CD4-positive, CD25-positive, alpha-beta regulatory T cell (primary cell): ENCODE measurements around the gene ACER3. TPM values are rescaled to one million over a fixed set of nuclear protein-coding genes. Genes with fewer than 3 reads are reported as not detected.
"Not testable (repeated sequence)": the region's sequence is repeated elsewhere in the genome, so short reads cannot be mapped to it uniquely, and the experiment has no call there.

Source experiments
- ATAC-seq, 2 donors: fragments of 150-1000 bp; cut with Tn5 transposase; one replicate each; pipeline ENCODE4 v1.10.0; 2021; ENCODE audit warnings: low read depth in 2 of 2, moderate number of reproducible peaks in 2 of 2, moderate library complexity in 1 of 2
- DNase-seq, 3 donors: peaks; one replicate each; pipeline versions ENCODE4 v3.0.0 to v3.0.0-alpha.2; 2012 to 2022; ENCODE audit warnings: mixed read lengths in 1 of 3
- H3K27ac ChIP-seq: one replicate; pipeline ENCODE4 v1.7.0; 2013; ENCODE audit warnings: mild to moderate bottlenecking, low read length; ENCODE audit not compliant: insufficient read depth, poor library complexity, severe bottlenecking
- H3K27me3 ChIP-seq: one replicate; pipeline ENCODE4 v1.7.0; 2013; ENCODE audit warnings: low read length; ENCODE audit not compliant: control insufficient read depth, insufficient read depth
- H3K36me3 ChIP-seq: one replicate; pipeline ENCODE4 v1.7.0; 2013; ENCODE audit warnings: mild to moderate bottlenecking, low read length, moderate library complexity; ENCODE audit not compliant: control insufficient read depth, insufficient read depth
- H3K4me1 ChIP-seq: 2 replicates; pipeline ENCODE4 v1.7.0; 2013; ENCODE audit warnings: mild to moderate bottlenecking, low read length; ENCODE audit not compliant: insufficient read depth, control insufficient read depth, poor library complexity, severe bottlenecking
- H3K4me3 ChIP-seq: one replicate; pipeline ENCODE4 v1.7.0; 2013; ENCODE audit warnings: low read depth, mild to moderate bottlenecking, low read length, moderate library complexity
- H3K9me3 ChIP-seq, 2 experiments: 1 replicate in 1 of 2; 2 replicates in 1 of 2; pipeline ENCODE4 v1.7.0; 2013; ENCODE audit warnings: low read length in 2 of 2, mild to moderate bottlenecking in 1 of 2, moderate library complexity in 1 of 2; ENCODE audit not compliant: control insufficient read depth in 2 of 2
- H3K27ac Mint-ChIP-seq, 3 donors: one replicate each; pipeline ENCODE4 v1.8.0; 2020 to 2022; ENCODE audit warnings: mild to moderate bottlenecking in 3 of 3, mixed read lengths in 3 of 3, moderate library complexity in 2 of 3
- H3K27me3 Mint-ChIP-seq: one replicate; pipeline ENCODE4 v1.8.0; 2022; ENCODE audit warnings: mild to moderate bottlenecking, mixed read lengths
- H3K36me3 Mint-ChIP-seq: one replicate; pipeline ENCODE4 v1.8.0; 2020; ENCODE audit warnings: mixed read lengths
- H3K4me1 Mint-ChIP-seq, 4 donors: one replicate each; pipeline ENCODE4 v1.8.0; 2020 to 2022; ENCODE audit warnings: mixed read lengths in 4 of 4, mild to moderate bottlenecking in 1 of 4
- H3K4me3 Mint-ChIP-seq, 4 donors: one replicate each; pipeline ENCODE4 v1.8.0; 2020 to 2022; ENCODE audit warnings: mild to moderate bottlenecking in 4 of 4, mixed read lengths in 4 of 4, moderate library complexity in 3 of 4
- H3K9me3 Mint-ChIP-seq, 7 donors: one replicate each; pipeline ENCODE4 v1.8.0; 2020 to 2022; ENCODE audit warnings: mixed read lengths in 7 of 7, mild to moderate bottlenecking in 3 of 7, moderate library complexity in 2 of 7
- polyA plus RNA-seq, 4 donors: library from polyadenylated mRNA; unstranded; fragments of 300-500 nt; fragmentation: Illumina TruSeq; gene quantifications; one replicate each; pipeline ENCODE4 v1.2.3, GENCODE V29; 2021
- total RNA-seq: library from RNA; stranded (reverse); gene quantifications from one replicate; pipeline ENCODE4 v1.2.3, GENCODE V29; 2022

Gene ACER3
- total and polyA plus RNA-seq, 5 donors from 2014 or later, result 2.6 to 11.8 (median 4.4) TPM

DNA sequence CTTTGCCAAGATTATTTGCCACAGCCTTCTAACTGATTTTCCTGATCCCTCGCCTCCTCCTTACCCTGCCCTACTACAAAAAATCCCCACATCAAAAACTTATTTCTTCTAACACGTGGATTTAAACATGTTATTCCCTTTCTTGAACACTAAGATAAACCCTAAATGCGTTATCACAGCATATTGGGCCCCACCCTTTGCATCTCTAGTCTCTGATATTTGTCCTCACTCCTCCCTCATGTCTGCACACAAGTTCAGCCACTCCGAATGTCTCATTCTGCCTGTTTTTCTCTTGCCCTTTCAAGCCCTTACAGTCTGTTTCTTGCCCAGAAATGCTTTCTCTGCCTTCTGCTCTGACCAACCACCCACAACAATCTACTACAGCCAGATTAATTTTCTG lies 10.6 kb upstream of the ACER3 start:
- no peaks in the 10 kb centered on the region for H3K36me3 Mint-ChIP-seq
- Histone ChIP-seq H3K9me3 (no peaks in the 10 kb centered on the region), H3K27me3 (peaks cover 12% of the 10 kb centered on the region), H3K4me3 (no peak overlapping the region), H3K36me3 (no peaks in the 10 kb centered on the region), H3K4me1 (no peaks in the 10 kb centered on the region), H3K27ac (no peak overlapping the region)
- no peak for ATAC-seq
- H3K27me3 Mint-ChIP-seq, result peaks cover 18% of the 10 kb centered on the region
- H3K4me3 Mint-ChIP-seq, result no peak overlapping the region
- no peak for DNase-seq
- H3K4me1 Mint-ChIP-seq, result no peaks in the 10 kb centered on the region
- no peaks in the 10 kb centered on the region for H3K9me3 Mint-ChIP-seq
- no peak overlapping the region for H3K27ac Mint-ChIP-seq

DNA sequence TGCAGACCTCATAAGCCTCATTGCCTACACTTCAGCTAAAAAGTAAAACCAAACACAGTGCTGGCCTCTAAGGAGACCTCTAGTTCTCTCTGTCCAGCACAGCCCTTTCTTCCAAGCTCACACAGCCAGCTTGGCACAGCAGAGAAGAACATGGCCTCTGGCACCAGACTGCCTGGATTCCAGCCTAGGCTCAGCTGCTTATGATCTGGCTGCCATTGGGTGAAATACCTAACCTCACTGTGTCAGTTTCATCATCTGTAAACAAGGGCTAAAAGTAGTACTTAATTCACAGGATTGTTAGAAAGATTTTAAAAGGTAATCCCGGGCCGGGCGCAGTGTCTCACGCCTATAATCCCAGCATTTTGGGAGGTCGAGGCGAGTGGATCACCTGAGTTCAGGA lies 9.9 kb upstream of the ACER3 start:
- H3K27ac Mint-ChIP-seq, result no peak overlapping the region
- H3K36me3 ChIP-seq, result no peaks in the 10 kb centered on the region
- peaks cover 12% of the 10 kb centered on the region for H3K27me3 ChIP-seq
- no peak overlapping the region for H3K4me3 ChIP-seq
- H3K4me1 Mint-ChIP-seq, result no peaks in the 10 kb centered on the region
- peaks cover 18% of the 10 kb centered on the region for H3K27me3 Mint-ChIP-seq
- no peaks in the 10 kb centered on the region for H3K4me1 ChIP-seq
- ATAC-seq, result no peak
- no peaks in the 10 kb centered on the region for H3K36me3 Mint-ChIP-seq
- DNase-seq, result no peak
- H3K9me3 ChIP-seq, result no peaks in the 10 kb centered on the region
- no peak overlapping the region for H3K27ac ChIP-seq
- no peak overlapping the region for H3K4me3 Mint-ChIP-seq
- H3K9me3 Mint-ChIP-seq, result no peaks in the 10 kb centered on the region

DNA sequence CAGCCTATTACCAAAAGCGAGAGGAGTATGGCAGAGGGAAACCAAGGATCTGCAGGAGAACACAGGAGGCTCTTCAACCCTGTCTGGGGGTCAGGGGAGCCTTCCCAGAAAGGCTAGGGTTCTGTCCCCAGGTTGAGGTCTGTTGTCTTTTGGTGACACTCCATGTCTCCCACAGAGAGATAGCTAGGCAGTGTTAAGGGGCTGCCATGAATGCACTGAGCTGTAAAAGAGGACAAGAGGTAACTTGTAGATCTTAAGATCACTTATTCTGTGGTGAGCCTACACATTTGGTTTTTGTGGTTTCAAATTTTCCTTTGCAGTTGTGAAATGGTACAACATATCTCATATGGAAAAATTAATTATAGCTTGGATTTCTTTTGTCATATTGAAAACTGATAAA lies 6.0 kb upstream of the ACER3 start:
- no peaks in the 10 kb centered on the region for H3K4me1 ChIP-seq
- no peak overlapping the region for H3K4me3 Mint-ChIP-seq
- no peaks in the 10 kb centered on the region for H3K9me3 ChIP-seq

DNA sequence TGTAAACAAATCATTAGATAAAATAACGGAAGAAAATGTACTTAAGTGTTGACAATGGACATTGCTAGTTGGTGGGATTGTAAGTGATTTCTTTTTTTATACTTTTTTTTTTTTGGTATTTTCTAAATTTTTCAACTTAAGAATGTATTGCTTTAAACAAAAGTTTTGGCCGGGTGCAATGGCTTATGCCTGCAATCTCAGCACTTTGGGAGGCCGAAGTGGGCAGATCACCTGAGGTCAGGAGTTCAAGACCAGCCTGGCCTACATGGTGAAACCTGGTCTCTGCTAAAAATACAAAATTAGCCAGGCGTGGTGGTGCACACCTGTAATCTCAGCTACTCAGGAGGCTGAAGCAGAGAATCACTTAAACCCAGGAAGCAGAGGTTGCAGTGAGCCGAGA lies 5.0 kb upstream of the ACER3 start:
- not testable (repeated sequence) for H3K27ac ChIP-seq, H3K27me3 ChIP-seq, H3K36me3 Mint-ChIP-seq, H3K4me3 Mint-ChIP-seq, DNase-seq, H3K27ac Mint-ChIP-seq, H3K9me3 Mint-ChIP-seq, H3K4me1 Mint-ChIP-seq, H3K4me3 ChIP-seq, H3K27me3 Mint-ChIP-seq, H3K36me3 ChIP-seq, H3K9me3 ChIP-seq, H3K4me1 ChIP-seq, ATAC-seq

More for the DNA sequence above, 6.0 kb upstream of the ACER3 start:
- Mint-ChIP-seq H3K36me3 (no peaks in the 10 kb centered on the region), H3K4me1 (peaks cover 0 to 2% (median 0%) of the 10 kb centered on the region in 4 donors), H3K9me3 (no peaks in the 10 kb centered on the region), H3K27me3 (no peaks in the 10 kb centered on the region), H3K27ac (no peak overlapping the region)
- DNase-seq (no peak), ATAC-seq (no peak)
- Histone ChIP-seq H3K27me3 (peaks cover 7% of the 10 kb centered on the region), H3K27ac (no peak overlapping the region), H3K36me3 (no peaks in the 10 kb centered on the region), H3K4me3 (no peak overlapping the region)

- ATAC-seq (no peak), DNase-seq (no peak)
- Mint-ChIP-seq H3K4me3 (no peak overlapping the region), H3K36me3 (no peaks in the 10 kb centered on the region), H3K4me1 (peaks cover 0 to 8% (median 0%) of the 10 kb centered on the region in 4 donors), H3K9me3 (no peaks in the 10 kb centered on the region), H3K27ac (no peak overlapping the region), H3K27me3 (no peaks in the 10 kb centered on the region)
- Histone ChIP-seq H3K36me3 (no peaks in the 10 kb centered on the region), H3K27me3 (peaks cover 2% of the 10 kb centered on the region), H3K4me1 (peaks cover 8% of the 10 kb centered on the region), H3K4me3 (no peak overlapping the region), H3K9me3 (no peaks in the 10 kb centered on the region), H3K27ac (no peak overlapping the region)
Measured at GRCh38 chr11:76856106-76856505, 4.6 kb upstream of the ACER3 start.

DNA sequence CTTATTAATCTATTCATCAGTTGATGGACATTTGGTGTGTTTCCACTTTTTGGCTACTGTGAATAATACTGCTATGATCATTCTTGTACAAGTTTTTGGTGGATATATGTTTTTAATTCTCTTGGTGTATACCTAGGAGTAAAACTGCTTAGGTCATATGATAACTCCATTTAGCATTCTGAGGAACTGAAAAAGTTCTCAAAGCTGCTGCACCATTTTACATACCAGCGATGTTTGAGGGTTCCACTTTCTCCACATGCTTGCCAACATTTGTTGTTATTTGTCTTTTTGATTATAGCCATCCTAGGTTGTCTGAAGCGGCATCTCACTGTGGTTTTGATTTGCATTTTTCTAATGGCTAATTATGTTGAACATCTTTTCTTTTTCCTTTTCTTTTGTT lies 4.1 kb upstream of the ACER3 start:
- H3K4me3 Mint-ChIP-seq, result peak overlapping the region in 1 of 4 donors; percentile 28
- no peak for ATAC-seq
- Histone ChIP-seq H3K27me3 (peaks cover 2% of the 10 kb centered on the region), H3K9me3 (no peaks in the 10 kb centered on the region), H3K4me1 (peaks cover 12% of the 10 kb centered on the region), H3K36me3 (no peaks in the 10 kb centered on the region), H3K27ac (no peak overlapping the region), H3K4me3 (no peak overlapping the region)
- no peak overlapping the region for H3K27ac Mint-ChIP-seq
- DNase-seq, result no peak
- no peaks in the 10 kb centered on the region for H3K36me3 Mint-ChIP-seq
- peaks cover 2 to 12% (median 3%) of the 10 kb centered on the region in 4 donors for H3K4me1 Mint-ChIP-seq
- H3K9me3 Mint-ChIP-seq, result no peaks in the 10 kb centered on the region
- no peaks in the 10 kb centered on the region for H3K27me3 Mint-ChIP-seq

DNA sequence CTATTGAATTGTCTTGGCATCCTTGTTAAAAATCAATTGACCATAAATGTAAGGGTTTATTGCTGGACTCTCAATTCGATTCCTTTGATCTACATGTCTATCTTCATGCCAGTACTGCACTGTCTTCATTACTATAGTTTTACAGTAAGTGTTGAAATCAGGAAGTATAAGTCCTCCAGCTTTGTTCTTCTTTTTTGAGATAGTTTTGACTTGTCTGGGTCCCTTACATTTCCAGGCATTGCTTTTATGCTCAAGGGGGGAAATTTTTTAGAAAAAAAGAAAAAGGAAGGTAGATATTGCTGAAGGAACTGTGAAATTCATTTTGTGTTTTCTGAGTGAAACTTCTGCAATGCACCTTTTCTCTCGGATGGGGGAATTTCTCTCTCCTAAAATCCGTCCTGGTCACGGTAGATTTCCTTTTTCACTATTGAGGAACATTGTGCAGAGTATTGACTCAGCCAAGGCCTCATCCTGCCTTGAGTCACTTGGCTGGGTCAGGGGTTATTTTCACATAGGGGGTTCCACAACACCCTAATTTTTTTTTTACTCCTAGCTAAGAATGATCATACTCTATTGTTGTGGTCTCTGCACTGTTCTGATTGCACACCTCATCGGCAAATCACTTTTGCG lies 2.8 kb upstream of the ACER3 start:
- H3K4me3 ChIP-seq, result no peak overlapping the region
- Mint-ChIP-seq H3K9me3 (no peaks in the 10 kb centered on the region), H3K27me3 (no peaks in the 10 kb centered on the region), H3K36me3 (no peaks in the 10 kb centered on the region), H3K4me3 (peak overlapping the region in 1 of 4 donors; percentile 16), H3K27ac (no peak overlapping the region), H3K4me1 (peaks cover 8 to 17% (median 13%) of the 10 kb centered on the region in 4 donors)
- no peak for DNase-seq
- H3K27me3 ChIP-seq, result peaks cover 2% of the 10 kb centered on the region
- H3K27ac ChIP-seq, result no peak overlapping the region
- ATAC-seq, result no peak
- H3K36me3 ChIP-seq, result no peaks in the 10 kb centered on the region
- no peaks in the 10 kb centered on the region for H3K9me3 ChIP-seq
- peaks cover 20% of the 10 kb centered on the region for H3K4me1 ChIP-seq

GRCh38 chr11:76859708-76860227 lies 950 bp upstream of the ACER3 start:
- Mint-ChIP-seq H3K4me1 (peaks cover 10 to 25% (median 19%) of the 10 kb centered on the region in 4 donors), H3K27ac (peak overlapping the region in 2 of 3 donors; percentile 43 to 89), H3K4me3 (peak overlapping the region; percentile 45 to 86 (median 74)), H3K9me3 (no peaks in the 10 kb centered on the region), H3K36me3 (no peaks in the 10 kb centered on the region), H3K27me3 (no peaks in the 10 kb centered on the region)
- no peak overlapping the region for H3K4me3 ChIP-seq
- no peaks in the 10 kb centered on the region for H3K27me3 ChIP-seq
- no peaks in the 10 kb centered on the region for H3K36me3 ChIP-seq
- no peak overlapping the region for H3K27ac ChIP-seq
- DNase-seq (no peak), ATAC-seq (no peak)
- H3K9me3 ChIP-seq, result no peaks in the 10 kb centered on the region
- peaks cover 25% of the 10 kb centered on the region for H3K4me1 ChIP-seq
